HCT116 (cell line): ENCODE measurements around the gene GRIN2A. TPM values are rescaled to one million over a fixed set of nuclear protein-coding genes. Genes with fewer than 3 reads are reported as not detected.

ENCODE experiments used
- ATAC-seq: fragments of 200-7000 bp; cut with Tn5 transposase; 2 replicates; pipeline ENCODE4 v1.9.1; 2020; ENCODE audit warnings: mild to moderate bottlenecking, moderate library complexity
- BruUV-seq: library from RNA; stranded (reverse); fragments of 400-500 nt; replicated peaks from 2 replicates; lab custom pipeline; 2021; lab: Mats Ljungman, UMichigan
- CTCF ChIA-PET: fragments of 300-600 bp; sonication (Branson Sonifier 250); formaldehyde crosslinking; loops from one replicate; lab custom pipeline; 2021; ENCODE audit warnings: antibody characterized with exemption; lab: Charles Lee
- POLR2A ChIA-PET: fragments of 300-600, 350-600 bp; sonication (Branson Sonifier 250); formaldehyde crosslinking; loops from one replicate; lab custom pipeline; 2021; ENCODE audit warnings: antibody characterized with exemption; lab: Charles Lee
- RAD21 ChIA-PET, 2 experiments: fragments of 300-600 bp; sonication (Branson Sonifier 250); formaldehyde crosslinking; loops; one replicate each; lab custom pipeline; 2023; ENCODE audit warnings: low total read pairs in 2 of 2; ENCODE audit not compliant: uncharacterized antibody in 2 of 2, unreplicated experiment in 2 of 2, low non-redundant PET in 1 of 2; lab: Charles Lee
- DNase-seq: peaks from one replicate; pipeline ENCODE4 v3.0.0-alpha.2; 2010; ENCODE audit warnings: low read depth, low spot score
- H2AFZ ChIP-seq: fragments of 200-600 bp; shearing (Covaris generic), sonication (generic); 2 replicates; pipeline ENCODE4 v1.6.1; 2017; ENCODE audit warnings: low read depth, mixed run types, mixed read lengths, antibody characterized with exemption, low read length; ENCODE audit not compliant: poor library complexity, severe bottlenecking
- H3K27ac ChIP-seq: 2 replicates; pipeline ENCODE4 v1.5.1; 2012; ENCODE audit warnings: low read depth, low read length
- H3K27me3 ChIP-seq: fragments of 200-600 bp; sonication (generic); 2 replicates; pipeline ENCODE4 v1.6.1; 2016; ENCODE audit warnings: mixed run types, low read length, mixed read lengths; ENCODE audit not compliant: insufficient read depth
- H3K36me3 ChIP-seq, 2 experiments: fragments of 200-500 bp in 1 of 2; fragments of 200-600 bp in 1 of 2; sonication (Bioruptor generic) in 1 of 2; sonication (generic) in 1 of 2; 2 replicates each; pipeline versions ENCODE4 v1.5.1 to v1.6.1; 2014 to 2016; ENCODE audit warnings: low read length in 2 of 2, inconsistent platforms in 1 of 2, mixed read lengths in 1 of 2, mixed run types in 1 of 2; ENCODE audit not compliant: insufficient read depth in 2 of 2, control insufficient read depth in 1 of 2
- H3K4me1 ChIP-seq, 2 experiments: fragments of 200-600 bp in 1 of 2; sonication (generic) in 1 of 2; 2 replicates each; pipeline versions ENCODE4 v1.5.1 to v1.6.1; 2012 to 2017; ENCODE audit warnings: low read length in 2 of 2, inconsistent platforms in 1 of 2, mild to moderate bottlenecking in 1 of 2, mixed read lengths in 1 of 2, mixed run types in 1 of 2, moderate library complexity in 1 of 2; ENCODE audit not compliant: insufficient read depth in 2 of 2, control insufficient read depth in 1 of 2
- H3K4me2 ChIP-seq: fragments of 200-600 bp; sonication (generic); 2 replicates; pipeline ENCODE4 v1.6.1; 2017; ENCODE audit warnings: mixed run types, low read length, mixed read lengths
- H3K4me3 ChIP-seq, 2 experiments: fragments of 200-600 bp in 1 of 2; sonication (generic) in 1 of 2; replicated peaks in 1 of 2; 2 replicates each; pipeline ENCODE4 v1.5.1; 2011 to 2016; ENCODE audit warnings: low read length in 2 of 2, control low read depth in 1 of 2, low read depth in 1 of 2, mild to moderate bottlenecking in 1 of 2, mixed read lengths in 1 of 2, mixed run types in 1 of 2
- H3K79me2 ChIP-seq: fragments of 200-600 bp; sonication (generic); 2 replicates; pipeline ENCODE4 v1.6.1; 2017; ENCODE audit warnings: mild to moderate bottlenecking, mixed run types, low read length, moderate library complexity, mixed read lengths; ENCODE audit not compliant: insufficient read depth
- H3K9ac ChIP-seq: fragments of 200-600 bp; sonication (generic); 2 replicates; pipeline ENCODE4 v1.6.1; 2016; ENCODE audit warnings: low read length, mixed read lengths
- H3K9me2 ChIP-seq: fragments of 200-600 bp; sonication (generic), shearing (Covaris generic); 2 replicates; pipeline ENCODE4 v1.6.1; 2017; ENCODE audit warnings: mixed run types, mild to moderate bottlenecking, moderate library complexity; ENCODE audit not compliant: insufficient read depth
- H3K9me3 ChIP-seq, 2 experiments: fragments of 200-500 bp in 1 of 2; fragments of 200-600 bp in 1 of 2; sonication (Bioruptor generic) in 1 of 2; sonication (generic) in 1 of 2; 2 replicates each; pipeline ENCODE4 v1.6.1; 2014 to 2017; ENCODE audit warnings: low read length in 2 of 2, mixed read lengths in 2 of 2, inconsistent platforms in 1 of 2, low read depth in 1 of 2, mild to moderate bottlenecking in 1 of 2, mixed run types in 1 of 2, moderate library complexity in 1 of 2; ENCODE audit not compliant: control insufficient read depth in 1 of 2, insufficient read depth in 1 of 2
- H4K20me1 ChIP-seq: fragments of 200-600 bp; sonication (generic), shearing (Covaris generic); 2 replicates; pipeline ENCODE4 v1.6.1; 2017; ENCODE audit warnings: mixed run types, mild to moderate bottlenecking, moderate library complexity; ENCODE audit not compliant: insufficient read depth
- CBX3 ChIP-seq: IDR thresholded peaks from 2 replicates; pipeline ENCODE4 v1.6.1; 2012; ENCODE audit warnings: low read depth
- ELF1 ChIP-seq: IDR thresholded peaks from 2 replicates; pipeline ENCODE4 v1.6.1; 2012; ENCODE audit warnings: low read depth, borderline replicate concordance
- EZH2 ChIP-seq: fragments of 200-600 bp; sonication (generic); IDR thresholded peaks from 2 replicates; pipeline ENCODE4 v1.6.1; 2017; ENCODE audit warnings: antibody characterized with exemption, mixed run types
- EZH2phosphoT487 ChIP-seq: fragments of 200-600 bp; IDR thresholded peaks from 2 replicates; pipeline ENCODE4 v1.6.1; 2018; ENCODE audit warnings: antibody characterized with exemption, borderline replicate concordance
- FOSL1 ChIP-seq: IDR thresholded peaks from 2 replicates; pipeline ENCODE4 v1.6.1; 2012; ENCODE audit warnings: low read depth
- MAX ChIP-seq: IDR thresholded peaks from 2 replicates; pipeline ENCODE4 v1.6.1; 2012
- POLR2A ChIP-seq: IDR thresholded peaks from 2 replicates; pipeline ENCODE4 v1.7.0; 2011; ENCODE audit warnings: borderline replicate concordance; ENCODE audit not compliant: insufficient read depth, insufficient read length; ENCODE audit errors: extremely low read depth
- POLR2AphosphoS5 ChIP-seq: IDR thresholded peaks from 2 replicates; pipeline ENCODE4 v1.6.1; 2011; ENCODE audit warnings: mild to moderate bottlenecking, low read depth, low read length, moderate library complexity
- RAD21 ChIP-seq: IDR thresholded peaks from 2 replicates; pipeline ENCODE4 v1.6.1; 2012; ENCODE audit warnings: low read depth, mild to moderate bottlenecking
- SIN3A ChIP-seq: IDR thresholded peaks from 2 replicates; pipeline ENCODE4 v1.6.1; 2012; ENCODE audit warnings: low read depth
- SP1 ChIP-seq: IDR thresholded peaks from 2 replicates; pipeline ENCODE4 v1.6.1; 2012; ENCODE audit warnings: low read depth
- SRF ChIP-seq: IDR thresholded peaks from 2 replicates; pipeline ENCODE4 v1.6.1; 2012; ENCODE audit warnings: low read depth
- TCF7L2 ChIP-seq: IDR thresholded peaks from 2 replicates; pipeline ENCODE4 v1.7.0; 2011; ENCODE audit warnings: borderline replicate concordance, inconsistent platforms; ENCODE audit not compliant: insufficient read depth, insufficient read length; ENCODE audit errors: extremely low read depth
- YY1 ChIP-seq: IDR thresholded peaks from 2 replicates; pipeline ENCODE4 v1.6.1; 2011; ENCODE audit warnings: low read length, low read depth, moderate library complexity, mild to moderate bottlenecking; ENCODE audit not compliant: insufficient replicate concordance; ENCODE audit errors: extremely low read depth
- ZFX ChIP-seq: fragments of 450-650 bp; IDR thresholded peaks from 2 replicates; pipeline ENCODE4 v1.6.1; 2017
- intact Hi-C: fragments of 100-400 bp; cut with micrococcal nuclease; formaldehyde crosslinking; loops from 2 replicates; pipeline ENCODE4 v1.10.0; 2022
- total RNA-seq: library from RNA; stranded (reverse); gene quantifications from one replicate; pipeline ENCODE4 v1.2.1, GENCODE V29; 2021; ENCODE audit not compliant: unreplicated experiment
- TF ChIP-seq, protein P1 (sequence below): IDR thresholded peaks from 2 replicates; pipeline ENCODE4 v1.6.1; 2012; ENCODE audit warnings: low read depth
- TF ChIP-seq, protein P2 (sequence below): IDR thresholded peaks from 2 replicates; pipeline ENCODE4 v1.6.1; 2011; ENCODE audit warnings: mild to moderate bottlenecking, low read length, moderate library complexity; ENCODE audit not compliant: insufficient replicate concordance; ENCODE audit errors: extremely low read depth

GRIN2A gene
- total RNA-seq, 1 experiment from 2014 or later = 0.02 TPM

- ATAC-seq (no peak), DNase-seq (no peak)
- intact Hi-C loops = no loop called here
- BruUV-seq = no TSS peak
- no peak overlapping the region for H3K9ac ChIP-seq
- ChIA-PET CTCF (no interaction called here), POLR2A (no interaction called here), RAD21 (no interaction called here)
- no peaks in the 10 kb centered on the region for H3K9me2 ChIP-seq
- TF ChIP-seq SIN3A (no peak), EZH2 (no peak), MAX (no peak), SP1 (no peak), SRF (no peak), CBX3 (no peak), TCF7L2 (no peak), EZH2phosphoT487 (no peak), POLR2A (no peak), ZFX (no peak), ELF1 (no peak), POLR2AphosphoS5 (no peak), FOSL1 (no peak), YY1 (no peak), RAD21 (no peak)
- TF ChIP-seq, protein P1, sequence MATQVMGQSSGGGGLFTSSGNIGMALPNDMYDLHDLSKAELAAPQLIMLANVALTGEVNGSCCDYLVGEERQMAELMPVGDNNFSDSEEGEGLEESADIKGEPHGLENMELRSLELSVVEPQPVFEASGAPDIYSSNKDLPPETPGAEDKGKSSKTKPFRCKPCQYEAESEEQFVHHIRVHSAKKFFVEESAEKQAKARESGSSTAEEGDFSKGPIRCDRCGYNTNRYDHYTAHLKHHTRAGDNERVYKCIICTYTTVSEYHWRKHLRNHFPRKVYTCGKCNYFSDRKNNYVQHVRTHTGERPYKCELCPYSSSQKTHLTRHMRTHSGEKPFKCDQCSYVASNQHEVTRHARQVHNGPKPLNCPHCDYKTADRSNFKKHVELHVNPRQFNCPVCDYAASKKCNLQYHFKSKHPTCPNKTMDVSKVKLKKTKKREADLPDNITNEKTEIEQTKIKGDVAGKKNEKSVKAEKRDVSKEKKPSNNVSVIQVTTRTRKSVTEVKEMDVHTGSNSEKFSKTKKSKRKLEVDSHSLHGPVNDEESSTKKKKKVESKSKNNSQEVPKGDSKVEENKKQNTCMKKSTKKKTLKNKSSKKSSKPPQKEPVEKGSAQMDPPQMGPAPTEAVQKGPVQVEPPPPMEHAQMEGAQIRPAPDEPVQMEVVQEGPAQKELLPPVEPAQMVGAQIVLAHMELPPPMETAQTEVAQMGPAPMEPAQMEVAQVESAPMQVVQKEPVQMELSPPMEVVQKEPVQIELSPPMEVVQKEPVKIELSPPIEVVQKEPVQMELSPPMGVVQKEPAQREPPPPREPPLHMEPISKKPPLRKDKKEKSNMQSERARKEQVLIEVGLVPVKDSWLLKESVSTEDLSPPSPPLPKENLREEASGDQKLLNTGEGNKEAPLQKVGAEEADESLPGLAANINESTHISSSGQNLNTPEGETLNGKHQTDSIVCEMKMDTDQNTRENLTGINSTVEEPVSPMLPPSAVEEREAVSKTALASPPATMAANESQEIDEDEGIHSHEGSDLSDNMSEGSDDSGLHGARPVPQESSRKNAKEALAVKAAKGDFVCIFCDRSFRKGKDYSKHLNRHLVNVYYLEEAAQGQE = no peak
- TF ChIP-seq, protein P2, sequence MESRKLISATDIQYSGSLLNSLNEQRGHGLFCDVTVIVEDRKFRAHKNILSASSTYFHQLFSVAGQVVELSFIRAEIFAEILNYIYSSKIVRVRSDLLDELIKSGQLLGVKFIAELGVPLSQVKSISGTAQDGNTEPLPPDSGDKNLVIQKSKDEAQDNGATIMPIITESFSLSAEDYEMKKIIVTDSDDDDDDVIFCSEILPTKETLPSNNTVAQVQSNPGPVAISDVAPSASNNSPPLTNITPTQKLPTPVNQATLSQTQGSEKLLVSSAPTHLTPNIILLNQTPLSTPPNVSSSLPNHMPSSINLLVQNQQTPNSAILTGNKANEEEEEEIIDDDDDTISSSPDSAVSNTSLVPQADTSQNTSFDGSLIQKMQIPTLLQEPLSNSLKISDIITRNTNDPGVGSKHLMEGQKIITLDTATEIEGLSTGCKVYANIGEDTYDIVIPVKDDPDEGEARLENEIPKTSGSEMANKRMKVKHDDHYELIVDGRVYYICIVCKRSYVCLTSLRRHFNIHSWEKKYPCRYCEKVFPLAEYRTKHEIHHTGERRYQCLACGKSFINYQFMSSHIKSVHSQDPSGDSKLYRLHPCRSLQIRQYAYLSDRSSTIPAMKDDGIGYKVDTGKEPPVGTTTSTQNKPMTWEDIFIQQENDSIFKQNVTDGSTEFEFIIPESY = no peak
- no peaks in the 10 kb centered on the region for H3K9me3 ChIP-seq
- H3K27ac ChIP-seq = no peak overlapping the region
- H3K36me3 ChIP-seq = no peaks in the 10 kb centered on the region
- no peaks in the 10 kb centered on the region for H3K4me1 ChIP-seq
- no peak overlapping the region for H3K4me3 ChIP-seq
- no peaks in the 10 kb centered on the region for H4K20me1 ChIP-seq
- peaks cover 43% of the 10 kb centered on the region for H3K27me3 ChIP-seq
- H3K79me2 ChIP-seq = no peaks in the 10 kb centered on the region
- H3K4me2 ChIP-seq = no peak overlapping the region
- H2AFZ ChIP-seq = no peak overlapping the region
Measured at GRCh38 chr16:10065019-10065418, 117.2 kb downstream of the GRIN2A start.
